Inflammatory macrophage (primary cell): Measurements from ENCODE around the gene C19orf44.

ENCODE experiments used
- DNase-seq, 2 donors: peaks; one replicate each; pipeline ENCODE4 v3.0.0-alpha.2; 2020 to 2022

C19orf44 gene

DNA sequence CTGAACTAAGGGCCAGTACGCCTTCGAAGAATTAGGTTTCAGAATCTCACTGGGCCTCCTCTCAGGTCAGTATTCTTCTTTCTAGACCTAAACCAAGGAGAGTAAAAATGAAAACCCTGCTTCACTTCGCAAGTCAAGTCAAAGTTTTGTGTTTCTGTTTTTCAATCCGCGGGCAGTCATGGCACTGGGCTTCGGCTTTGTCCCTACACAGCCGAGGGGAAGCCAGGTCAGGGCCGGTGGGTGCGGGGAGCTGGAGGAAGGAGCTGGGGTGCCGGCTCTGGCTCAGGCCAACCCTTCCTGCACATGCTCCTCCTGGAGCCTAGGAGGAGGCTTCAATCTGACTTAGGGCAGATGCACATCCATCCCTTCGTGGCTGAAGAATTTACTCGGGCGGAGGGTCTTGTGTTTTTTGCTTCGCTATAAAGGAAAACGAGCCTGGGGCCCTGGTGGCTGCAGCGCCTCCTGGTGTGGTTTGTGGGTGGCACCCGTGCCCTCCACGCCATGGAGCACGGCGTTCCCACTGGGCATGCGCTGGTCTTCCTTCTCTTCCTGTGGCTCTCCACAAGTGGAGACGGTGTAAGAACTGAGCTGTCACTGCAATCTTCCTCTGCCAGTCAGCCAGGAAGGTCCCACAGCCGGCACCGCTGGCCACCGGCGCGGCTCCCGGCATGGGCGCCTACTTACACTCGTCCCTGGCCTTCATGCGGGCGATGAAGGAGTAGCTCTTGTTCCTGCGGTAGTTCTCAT lies 22.5 kb downstream of the C19orf44 start:
- DNase-seq, result no peak

- no peak for DNase-seq
Measured at GRCh38 chr19:16519230-16519687, 23.1 kb downstream of the C19orf44 start.

DNA sequence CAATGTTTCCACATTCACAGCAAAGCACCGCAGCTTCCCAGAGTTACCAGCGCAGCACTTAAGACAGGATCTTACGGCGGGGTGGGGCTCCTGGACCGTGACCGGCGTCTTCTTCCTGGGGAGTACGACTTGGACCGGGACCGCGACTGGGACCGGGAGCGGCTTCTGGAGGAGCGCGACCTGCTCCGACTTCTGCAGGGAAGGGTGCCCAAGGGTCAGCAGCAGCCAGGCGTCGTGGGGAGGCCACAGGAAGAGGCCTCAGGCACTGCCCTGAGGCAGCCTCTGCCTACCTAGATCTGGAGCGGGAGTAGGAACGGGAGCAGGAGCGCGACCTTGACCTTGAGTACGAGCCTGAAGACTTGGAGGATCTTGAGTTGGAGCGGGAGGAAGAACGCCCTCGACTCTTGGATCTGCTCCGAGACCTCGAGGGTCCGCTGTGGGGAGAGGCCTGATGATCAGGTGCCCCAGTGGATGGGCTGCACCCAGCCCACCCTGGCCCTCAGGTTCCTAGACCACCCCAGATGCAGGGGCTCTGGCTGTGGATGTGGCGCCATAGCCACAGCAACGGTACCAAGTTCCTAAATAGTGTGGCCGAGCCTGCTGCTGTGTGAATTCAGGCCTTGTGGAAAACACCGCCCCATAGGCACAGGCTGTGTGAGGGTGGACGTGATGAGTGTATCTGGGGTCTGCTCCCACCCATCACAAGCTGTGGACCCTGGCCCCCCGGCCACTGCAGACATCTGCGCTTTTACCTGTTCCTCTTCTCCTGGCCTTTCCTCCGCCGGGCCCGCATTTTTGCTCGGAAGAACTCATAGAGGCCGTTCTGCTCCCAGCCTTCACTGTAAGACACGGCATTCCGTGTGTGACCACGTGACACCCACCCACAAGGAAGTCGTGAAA lies 24.1 kb downstream of the C19orf44 start:
- DNase-seq, result no peak

DNA sequence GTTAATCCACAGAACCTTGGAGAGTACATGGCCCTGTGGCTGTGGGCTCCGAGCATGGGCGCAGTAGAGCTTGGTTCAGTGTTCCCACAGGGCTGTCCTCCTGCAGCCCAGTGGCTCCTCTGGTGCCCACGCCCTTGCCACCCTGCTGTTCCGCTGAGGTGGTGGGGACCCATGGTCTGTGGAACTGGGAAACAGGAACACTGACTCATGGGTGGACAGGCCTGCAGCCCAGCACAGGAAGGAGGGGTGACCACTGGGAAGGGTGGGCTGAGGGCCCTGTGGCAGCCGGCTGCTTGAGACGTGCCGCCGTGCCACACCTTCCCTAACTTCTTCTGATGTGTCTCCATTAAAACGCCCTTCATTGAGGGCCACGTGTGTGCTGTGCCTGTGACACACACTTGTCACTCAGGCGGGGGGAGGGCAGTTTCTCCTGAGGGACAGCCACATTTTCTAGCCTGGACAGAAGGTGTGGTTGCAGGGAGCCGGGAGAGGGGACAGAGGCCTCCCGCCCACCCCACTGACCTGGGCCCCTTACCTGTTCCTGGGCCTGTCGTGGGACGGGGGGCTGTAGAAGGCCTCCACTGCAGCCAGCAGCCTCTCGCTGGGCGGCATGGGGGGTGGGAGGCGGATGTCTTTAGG lies 24.9 kb downstream of the C19orf44 start:
- DNase-seq, result no peak

DNA sequence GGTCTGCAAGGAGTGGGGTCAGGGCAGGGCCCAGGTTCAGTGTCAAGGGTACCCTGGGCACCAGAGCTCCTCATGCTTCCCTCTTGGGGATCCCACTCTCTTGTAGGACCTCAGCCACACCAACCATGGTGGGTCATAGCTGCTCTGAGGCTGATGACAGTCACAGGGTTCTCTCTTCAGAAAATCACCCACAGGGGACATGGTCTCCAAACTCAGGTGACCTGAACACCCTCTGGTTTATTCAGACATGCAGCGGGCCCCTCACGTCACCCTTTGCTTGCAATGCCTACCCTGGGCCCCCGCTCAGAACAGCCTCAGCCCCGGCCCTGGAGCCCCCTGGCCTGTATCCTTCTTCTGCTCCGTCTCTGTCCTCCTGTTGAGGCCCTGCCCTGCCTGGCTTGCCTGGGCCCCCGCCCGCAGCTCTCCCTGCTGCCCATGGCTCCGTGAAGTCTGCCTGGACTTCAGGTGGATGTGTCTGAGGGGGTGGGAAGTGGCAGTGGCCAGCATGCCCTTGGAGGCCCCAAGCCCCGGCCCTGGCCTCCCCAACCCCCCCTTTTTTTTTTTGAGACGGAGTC lies 25.6 kb downstream of the C19orf44 start:
- no peak for DNase-seq

GRCh38 chr19:16522559-16523377 lies 26.6 kb downstream of the C19orf44 start:
- no peak for DNase-seq

DNA sequence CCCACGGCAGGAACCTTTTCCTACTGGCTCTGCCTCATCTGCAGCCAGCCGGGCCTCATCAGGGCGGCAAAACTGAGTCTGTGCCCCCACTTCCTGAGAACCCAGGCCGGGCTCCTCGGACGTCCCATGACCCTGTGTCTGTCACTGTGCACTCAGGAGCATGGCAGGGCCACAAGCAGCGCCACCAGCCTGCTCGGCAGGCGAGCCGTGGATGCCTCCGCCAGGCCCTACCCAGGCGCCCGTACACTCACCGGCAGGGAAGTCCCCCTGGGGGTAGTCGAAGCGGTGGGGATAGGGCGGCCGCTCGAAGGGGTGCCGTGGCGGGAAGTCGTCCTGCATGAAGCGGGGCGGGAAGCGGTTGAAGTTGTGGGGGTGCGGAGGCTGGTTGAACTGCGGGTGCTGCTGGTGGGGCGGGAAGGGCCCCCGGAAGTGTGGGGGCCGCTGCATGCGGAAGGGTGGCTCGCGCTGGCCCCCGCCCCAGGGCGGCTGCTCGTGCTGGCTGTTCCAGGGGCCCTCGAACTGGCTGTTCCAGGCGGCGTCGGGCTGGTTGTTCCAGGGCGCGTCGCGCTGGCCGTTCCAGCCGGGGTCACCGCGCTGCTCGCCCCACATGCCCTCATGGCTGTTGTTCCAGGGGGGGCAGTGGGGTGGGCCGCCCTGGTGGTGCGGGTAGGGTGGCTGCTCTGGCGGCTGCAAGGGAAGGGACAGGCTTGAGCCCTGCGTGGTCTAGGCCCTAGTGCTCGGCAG lies 29.0 kb downstream of the C19orf44 start:
- no peak for DNase-seq

DNA sequence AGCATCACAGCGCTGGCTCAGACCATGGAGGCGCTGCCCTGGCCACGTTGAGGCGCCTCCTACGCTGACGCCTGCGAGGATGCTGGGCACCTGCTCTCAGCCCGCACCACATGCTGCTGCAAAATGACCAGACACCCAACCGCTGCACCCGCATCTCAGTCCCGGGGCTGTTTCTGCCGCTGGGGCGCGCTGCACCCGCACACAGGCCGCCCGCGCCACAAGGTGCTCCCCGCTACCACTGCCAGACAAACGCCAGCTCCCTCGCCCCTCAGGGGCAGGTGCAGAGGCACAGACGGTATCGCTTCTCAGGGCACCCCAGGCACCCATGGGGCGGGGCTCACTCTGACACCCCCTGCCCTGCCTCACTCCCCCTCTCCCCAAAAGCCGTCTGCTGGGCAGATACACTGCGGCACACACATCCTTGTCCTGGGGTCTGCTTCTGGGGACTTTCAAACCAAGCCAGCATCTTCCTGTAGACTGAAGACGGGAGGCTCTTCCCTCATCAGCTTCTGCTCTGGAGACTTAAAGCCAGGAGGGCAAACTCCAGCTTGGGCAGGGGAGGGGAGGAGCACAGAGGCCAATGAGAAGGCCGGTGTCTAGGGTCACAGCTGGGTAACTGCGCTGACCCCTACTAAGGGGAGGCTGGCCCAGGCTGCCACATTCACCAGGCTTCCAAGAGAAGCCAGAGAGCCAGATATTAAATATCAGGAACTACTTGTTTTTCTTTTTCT lies 29.7 kb downstream of the C19orf44 start:
- no peak for DNase-seq

GRCh38 chr19:16527334-16527935 lies 31.2 kb downstream of the C19orf44 start:
- no peak for DNase-seq

- peak; percentile 13 to 22 for DNase-seq
Measured at GRCh38 chr19:16527971-16528521, 31.9 kb downstream of the C19orf44 start.

DNA sequence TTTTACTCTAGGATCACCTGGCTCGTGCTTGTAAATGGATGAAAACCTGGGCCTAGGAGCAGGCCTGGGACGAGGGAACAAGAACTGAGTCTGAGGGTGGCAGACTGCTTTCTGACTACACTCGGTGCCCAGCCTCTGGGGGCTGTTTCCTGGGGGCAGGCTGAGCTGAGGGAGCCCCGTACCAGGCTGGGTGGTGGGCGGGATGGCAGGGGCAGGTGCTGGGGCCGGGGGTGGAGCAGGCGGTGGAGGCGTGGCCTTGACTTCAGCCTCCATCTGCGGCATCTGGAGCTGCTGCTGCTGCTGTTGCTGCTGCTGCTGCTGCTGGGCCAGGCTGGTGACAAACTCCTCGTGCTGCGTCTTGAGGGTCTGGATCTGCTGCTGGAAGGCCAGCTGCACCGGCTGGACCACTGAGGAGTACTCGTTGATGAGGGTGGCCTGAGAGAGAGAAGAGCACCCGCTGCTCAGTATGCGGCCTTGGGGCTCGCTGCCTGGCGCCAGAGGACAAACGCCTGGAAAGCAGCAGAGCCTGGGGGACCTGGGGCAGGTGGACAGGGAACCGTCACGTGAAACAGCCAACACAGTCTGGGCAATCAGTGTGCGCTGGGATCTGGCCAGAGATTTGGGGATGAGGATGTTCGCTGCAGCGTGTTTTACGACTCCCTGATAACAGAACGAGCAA lies 33.4 kb downstream of the C19orf44 start:
- no peak for DNase-seq

GRCh38 chr19:16530540-16531379 lies 34.6 kb downstream of the C19orf44 start:
- no peak for DNase-seq

DNA sequence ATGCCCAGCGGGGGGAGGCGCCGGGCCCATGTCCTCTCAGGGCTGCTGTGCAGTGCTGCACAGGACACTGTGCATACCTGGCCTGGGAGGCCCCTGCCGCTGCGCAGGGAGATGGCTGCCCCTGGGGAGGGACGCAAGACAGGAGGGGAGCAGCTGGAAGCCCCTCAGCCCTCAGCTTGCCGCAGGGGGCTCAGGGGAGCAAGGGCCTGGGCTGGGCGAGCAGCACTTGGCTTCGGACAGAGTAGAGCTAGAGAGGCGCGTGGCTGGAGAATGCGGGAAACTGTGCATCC lies 35.1 kb downstream of the C19orf44 start:
- DNase-seq, result no peak

GRCh38 chr19:16532440-16533234 lies 36.4 kb downstream of the C19orf44 start:
- no peak for DNase-seq

GRCh38 chr19:16535381-16535780 lies 39.2 kb downstream of the C19orf44 start:
- DNase-seq, result no peak

GRCh38 chr19:16536130-16536529 lies 39.9 kb downstream of the C19orf44 start:
- DNase-seq, result no peak

DNA sequence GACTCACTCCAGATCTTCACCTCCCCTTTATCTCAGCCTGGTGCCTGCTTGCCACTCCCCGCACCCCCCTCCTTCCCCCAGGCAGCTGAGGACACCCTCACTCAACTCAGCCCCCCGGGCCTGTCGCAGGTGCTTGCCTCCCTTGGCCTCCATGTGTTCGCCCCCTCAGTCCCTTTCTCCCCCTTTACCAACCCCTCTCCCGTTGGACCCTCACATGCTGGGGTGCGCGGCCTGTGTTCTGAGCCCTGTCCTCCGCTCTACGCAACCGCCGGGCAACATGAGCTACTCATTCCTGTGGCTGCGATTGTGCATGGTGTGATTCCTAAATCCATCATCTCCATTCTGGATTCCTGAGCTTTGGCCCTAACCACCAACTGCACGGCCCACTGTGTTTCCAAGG lies 40.9 kb downstream of the C19orf44 start:
- DNase-seq, result no peak

DNA sequence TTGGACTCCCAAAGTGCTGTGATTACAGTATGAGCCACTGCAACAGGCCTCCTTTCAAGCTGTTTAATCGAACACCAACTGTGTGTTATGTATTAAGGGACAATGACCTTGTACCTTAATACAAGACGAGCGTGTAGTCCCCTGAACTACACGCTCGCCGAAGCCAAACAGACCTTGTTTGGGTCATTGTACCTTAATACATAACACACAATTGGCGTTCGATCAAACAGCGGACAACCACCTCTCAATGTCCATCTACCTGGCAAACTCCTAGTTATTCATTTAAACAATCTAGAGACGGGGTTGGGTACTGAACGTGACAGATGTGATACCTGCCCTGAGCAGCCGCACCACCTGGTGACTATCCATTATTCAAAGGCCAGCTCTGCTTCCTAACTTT lies 44.8 kb downstream of the C19orf44 start:
- no peak for DNase-seq
